HG03565 (cell line): ENCODE results near the gene SPINK6.

Experiments
- ATAC-seq: cut with Tn5 transposase; IDR thresholded peaks from one replicate; pipeline ENCODE4 v1.9.1; 2021; ENCODE audit warnings: mild to moderate bottlenecking, moderate library complexity; ENCODE audit not compliant: unreplicated experiment

The SPINK6 gene

GRCh38 chr5:148202531-148203203, at the start of gene SPINK6:
SPINK6 (plus strand) TSS chr5:148203042; CDS start chr5:148203097, 55 bp downstream.
- ATAC-seq, result no peak

GRCh38 chr5:148156609-148157008, 46.2 kb upstream of the SPINK6 start:
- no peak for ATAC-seq

GRCh38 chr5:148162038-148162437, 40.8 kb upstream of the SPINK6 start:
- no peak for ATAC-seq

- no peak for ATAC-seq
Measured at GRCh38 chr5:148163345-148163744, 39.5 kb upstream of the SPINK6 start.

GRCh38 chr5:148166550-148167283, 36.1 kb upstream of the SPINK6 start:
- no peak for ATAC-seq

GRCh38 chr5:148168246-148168645, 34.6 kb upstream of the SPINK6 start, which contains the start of gene SPINK14:
SPINK14 (plus strand) TSS chr5:148168546; CDS start chr5:148169733, 1,187 bp downstream.
- no peak for ATAC-seq

GRCh38 chr5:148172377-148172776, 30.5 kb upstream of the SPINK6 start:
- no peak for ATAC-seq

GRCh38 chr5:148176480-148176879, 26.4 kb upstream of the SPINK6 start:
- ATAC-seq, result no peak

- no peak for ATAC-seq
Measured at GRCh38 chr5:148177207-148177606, 25.6 kb upstream of the SPINK6 start.

- peak; percentile 79 for ATAC-seq
Measured at GRCh38 chr5:148179234-148179824, 23.5 kb upstream of the SPINK6 start.

GRCh38 chr5:148186248-148187003, 16.4 kb upstream of the SPINK6 start:
- peak; percentile 82 for ATAC-seq

GRCh38 chr5:148191010-148191409, 11.8 kb upstream of the SPINK6 start:
- ATAC-seq, result no peak

GRCh38 chr5:148193202-148193601, 9.6 kb upstream of the SPINK6 start:
- no peak for ATAC-seq

- no peak for ATAC-seq
Measured at GRCh38 chr5:148201151-148201550, 1.7 kb upstream of the SPINK6 start.

- no peak for ATAC-seq
Measured at GRCh38 chr5:148205044-148205806, 2.4 kb downstream of the SPINK6 start.

- ATAC-seq, result no peak
Measured at GRCh38 chr5:148205865-148206264, 3.0 kb downstream of the SPINK6 start.

- no peak for ATAC-seq
Measured at GRCh38 chr5:148206620-148207019, 3.8 kb downstream of the SPINK6 start.

- no peak for ATAC-seq
Measured at GRCh38 chr5:148208226-148208625, 5.4 kb downstream of the SPINK6 start.

GRCh38 chr5:148209151-148209770, 6.4 kb downstream of the SPINK6 start:
- no peak for ATAC-seq

GRCh38 chr5:148214665-148215185, 11.9 kb downstream of the SPINK6 start:
- ATAC-seq, result no peak
